Purkinje cell (primary cell): ENCODE data around the gene NKX1-1. TPM values are rescaled to one million over a fixed set of nuclear protein-coding genes. Genes with fewer than 3 reads are reported as not detected.

Experiments
- polyA plus RNA-seq: library from polyadenylated mRNA; unstranded; fragments of >200 nt; fragmentation: Nextera tagmentation; gene quantifications from 2 replicates; pipeline ENCODE4 v1.2.1, GENCODE V29; 2014

NKX1-1 gene
- polyA plus RNA-seq = not detected in 2 replicates

GRCh38 chr4:1406394-1406980, at the start of gene NKX1-1:
Gene NKX1-1, minus strand, starts transcription at chr4:1406442. Its CDS starts 0 bp downstream, at chr4:1406442.

Other genes with a start within 250 kb of the NKX1-1 start
- gene SPON2, start 233.9 kb downstream of the NKX1-1 start, polyA plus RNA-seq = not detected in 2 replicates
- gene CTBP1, start 157.3 kb downstream of the NKX1-1 start, polyA plus RNA-seq = 65.4 and 66.2 TPM in 2 replicates
- gene MAEA, start 116.6 kb downstream of the NKX1-1 start, polyA plus RNA-seq = 11.3 and 19.0 TPM in 2 replicates
- gene UVSSA, start 59.2 kb downstream of the NKX1-1 start, polyA plus RNA-seq = 0.48 and 0.54 TPM in 2 replicates